Lower leg skin (tissue), 3 donors: ENCODE results near the gene CCDC74A.
"Not testable (repeated sequence)": the region's sequence is repeated elsewhere in the genome, so short reads cannot be mapped to it uniquely, and the experiment has no call there.

Source experiments
- POLR2A ChIP-seq, 2 donors: fragments of 450-650 bp; IDR thresholded peaks; one replicate each; pipeline ENCODE4 v1.6.1; 2016 to 2017; ENCODE audit warnings: antibody characterized with exemption in 2 of 2, mild to moderate bottlenecking in 1 of 2, moderate library complexity in 1 of 2
- TF ChIP-seq, protein P1 (sequence below), 3 donors: fragments of 450-650 bp; IDR thresholded peaks; one replicate each; pipeline ENCODE4 v1.5.1; 2016; ENCODE audit warnings: antibody characterized with exemption in 3 of 3, mild to moderate bottlenecking in 3 of 3, moderate library complexity in 2 of 3

DNA sequence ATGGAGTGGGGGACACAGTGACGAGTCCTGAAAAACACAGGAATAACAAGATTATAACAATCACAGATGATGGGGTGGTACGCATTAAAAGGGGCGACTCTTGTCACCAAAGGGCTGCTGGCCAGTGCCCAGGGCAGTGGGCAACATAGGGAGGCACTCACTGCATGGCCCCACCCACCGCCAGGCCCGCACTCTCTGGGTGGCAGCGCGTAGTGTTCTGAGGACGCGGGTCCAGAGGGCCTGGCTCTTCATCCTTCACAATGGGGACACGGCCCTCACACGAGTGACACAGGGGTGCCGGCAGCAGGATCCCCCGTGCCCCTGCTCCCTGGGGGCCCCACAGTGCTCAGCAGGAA is 6.6 kb downstream of the CCDC74A start:
- TF ChIP-seq, protein P1, sequence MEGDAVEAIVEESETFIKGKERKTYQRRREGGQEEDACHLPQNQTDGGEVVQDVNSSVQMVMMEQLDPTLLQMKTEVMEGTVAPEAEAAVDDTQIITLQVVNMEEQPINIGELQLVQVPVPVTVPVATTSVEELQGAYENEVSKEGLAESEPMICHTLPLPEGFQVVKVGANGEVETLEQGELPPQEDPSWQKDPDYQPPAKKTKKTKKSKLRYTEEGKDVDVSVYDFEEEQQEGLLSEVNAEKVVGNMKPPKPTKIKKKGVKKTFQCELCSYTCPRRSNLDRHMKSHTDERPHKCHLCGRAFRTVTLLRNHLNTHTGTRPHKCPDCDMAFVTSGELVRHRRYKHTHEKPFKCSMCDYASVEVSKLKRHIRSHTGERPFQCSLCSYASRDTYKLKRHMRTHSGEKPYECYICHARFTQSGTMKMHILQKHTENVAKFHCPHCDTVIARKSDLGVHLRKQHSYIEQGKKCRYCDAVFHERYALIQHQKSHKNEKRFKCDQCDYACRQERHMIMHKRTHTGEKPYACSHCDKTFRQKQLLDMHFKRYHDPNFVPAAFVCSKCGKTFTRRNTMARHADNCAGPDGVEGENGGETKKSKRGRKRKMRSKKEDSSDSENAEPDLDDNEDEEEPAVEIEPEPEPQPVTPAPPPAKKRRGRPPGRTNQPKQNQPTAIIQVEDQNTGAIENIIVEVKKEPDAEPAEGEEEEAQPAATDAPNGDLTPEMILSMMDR (IDR thresholded peaks at IDR 0.05) = not testable (repeated sequence)
- TF ChIP-seq POLR2A (IDR thresholded peaks at IDR 0.05) = not testable (repeated sequence)
